ENCODE measurements around the gene COQ9. TPM values are rescaled to one million over a fixed set of nuclear protein-coding genes. Genes with fewer than 3 reads are reported as not detected.
"Not testable (repeated sequence)": the region's sequence is repeated elsewhere in the genome, so short reads cannot be mapped to it uniquely, and the experiment has no call there.

Gene COQ9
- total RNA-seq, 4 donors from 2014 or later: 113 to 154 (median 148) TPM

DNA sequence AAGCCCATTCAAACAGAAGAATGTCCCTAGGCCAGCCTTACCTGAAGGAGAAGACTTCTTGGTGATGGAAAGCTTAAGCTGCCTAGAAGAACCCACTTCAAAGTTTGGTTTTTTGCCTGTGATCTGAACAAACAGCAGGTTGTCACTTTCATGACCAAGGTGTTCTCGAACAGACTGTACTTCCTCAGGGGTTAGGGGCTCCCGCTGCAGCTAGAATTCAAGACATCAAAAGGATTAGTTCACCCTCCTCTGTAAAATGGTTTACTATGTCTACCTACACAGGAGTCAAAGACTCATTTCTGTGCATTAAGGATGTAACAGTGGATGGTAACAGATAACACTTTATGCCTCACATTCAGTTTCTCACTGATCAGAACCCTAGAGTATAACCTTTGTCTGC, 13.3 kb upstream of the COQ9 start:
- TF ChIP-seq EP300 (IDR thresholded peaks at IDR 0.05; ENCODE audit: low read depth) (no peak), POLR2A (IDR thresholded peaks at IDR 0.05) (no peak)

DNA sequence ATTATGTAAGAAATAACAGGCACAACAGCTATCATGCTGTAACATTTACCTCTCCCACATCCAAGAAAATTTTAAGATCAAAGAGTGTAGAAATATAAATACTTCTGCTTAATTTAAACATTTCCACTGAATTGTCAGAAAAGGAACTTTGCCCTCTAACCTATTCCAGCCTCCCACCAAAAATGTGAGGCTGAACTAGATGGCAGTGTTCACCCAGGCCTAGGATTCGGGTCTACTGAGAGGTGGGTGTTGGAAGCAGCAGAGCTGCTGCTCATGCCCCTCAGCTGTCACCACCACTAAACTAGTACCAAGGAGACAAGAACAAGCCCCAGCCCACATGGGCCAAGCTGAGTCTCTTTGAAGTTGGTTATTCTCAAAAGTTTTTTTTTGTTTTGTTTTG, 11.4 kb upstream of the COQ9 start:
- 93% methylated on average over 1 of the region's 1 CpG; no CpG with 5 or more reads in 1 of the 2 donors for WGBS, 2 donors (ENCODE audit: low coverage in 1 of 2)
- no peak overlapping the region for H3K27ac ChIP-seq
- no peak for DNase-seq
- intact Hi-C loops (cut with DNase I; ENCODE audit: low total_unique reads) (no loop called here), in situ Hi-C loops (cut with MboI; ENCODE audit: low pct_ligation_motif_present in 1 of 4, low pct_unique_long_range_greater_than_20kb in 1 of 4, low sequenced_read_pairs in 3 of 4) (no loop called here)
- TF ChIP-seq POLR2AphosphoS5 (IDR thresholded peaks at IDR 0.05) (no peak), POLR2A (IDR thresholded peaks at IDR 0.05) (no peak), EP300 (IDR thresholded peaks at IDR 0.05; ENCODE audit: low read depth) (no peak)
- TF ChIP-seq, protein P1, sequence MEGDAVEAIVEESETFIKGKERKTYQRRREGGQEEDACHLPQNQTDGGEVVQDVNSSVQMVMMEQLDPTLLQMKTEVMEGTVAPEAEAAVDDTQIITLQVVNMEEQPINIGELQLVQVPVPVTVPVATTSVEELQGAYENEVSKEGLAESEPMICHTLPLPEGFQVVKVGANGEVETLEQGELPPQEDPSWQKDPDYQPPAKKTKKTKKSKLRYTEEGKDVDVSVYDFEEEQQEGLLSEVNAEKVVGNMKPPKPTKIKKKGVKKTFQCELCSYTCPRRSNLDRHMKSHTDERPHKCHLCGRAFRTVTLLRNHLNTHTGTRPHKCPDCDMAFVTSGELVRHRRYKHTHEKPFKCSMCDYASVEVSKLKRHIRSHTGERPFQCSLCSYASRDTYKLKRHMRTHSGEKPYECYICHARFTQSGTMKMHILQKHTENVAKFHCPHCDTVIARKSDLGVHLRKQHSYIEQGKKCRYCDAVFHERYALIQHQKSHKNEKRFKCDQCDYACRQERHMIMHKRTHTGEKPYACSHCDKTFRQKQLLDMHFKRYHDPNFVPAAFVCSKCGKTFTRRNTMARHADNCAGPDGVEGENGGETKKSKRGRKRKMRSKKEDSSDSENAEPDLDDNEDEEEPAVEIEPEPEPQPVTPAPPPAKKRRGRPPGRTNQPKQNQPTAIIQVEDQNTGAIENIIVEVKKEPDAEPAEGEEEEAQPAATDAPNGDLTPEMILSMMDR (IDR thresholded peaks at IDR 0.05): no peak
- H3K27me3 ChIP-seq: no peaks in the 10 kb centered on the region
- no peak overlapping the region for H3K4me3 ChIP-seq
- peaks cover 0 to 78% (median 34%) of the 10 kb centered on the region in 4 donors for H3K36me3 ChIP-seq
- H3K9me3 ChIP-seq: no peaks in the 10 kb centered on the region
- H3K4me1 ChIP-seq: no peaks in the 10 kb centered on the region

More for the DNA sequence above, 13.3 kb upstream of the COQ9 start:
- DNase-seq: no peak
- 92% methylated on average over 2 of the region's 2 CpGs for WGBS, 2 donors (ENCODE audit: low coverage in 1 of 2)
- H3K9me3 ChIP-seq: no peaks in the 10 kb centered on the region
- in situ Hi-C loops (cut with MboI; ENCODE audit: low pct_ligation_motif_present in 1 of 4, low pct_unique_long_range_greater_than_20kb in 1 of 4, low sequenced_read_pairs in 3 of 4) (no loop called here), intact Hi-C loops (cut with DNase I; ENCODE audit: low total_unique reads) (no loop called here)
- peaks cover 0 to 71% (median 39%) of the 10 kb centered on the region in 4 donors for H3K36me3 ChIP-seq
- no peak overlapping the region for H3K4me3 ChIP-seq
- no peaks in the 10 kb centered on the region for H3K27me3 ChIP-seq
- H3K4me1 ChIP-seq: no peaks in the 10 kb centered on the region
- H3K27ac ChIP-seq: no peak overlapping the region

DNA sequence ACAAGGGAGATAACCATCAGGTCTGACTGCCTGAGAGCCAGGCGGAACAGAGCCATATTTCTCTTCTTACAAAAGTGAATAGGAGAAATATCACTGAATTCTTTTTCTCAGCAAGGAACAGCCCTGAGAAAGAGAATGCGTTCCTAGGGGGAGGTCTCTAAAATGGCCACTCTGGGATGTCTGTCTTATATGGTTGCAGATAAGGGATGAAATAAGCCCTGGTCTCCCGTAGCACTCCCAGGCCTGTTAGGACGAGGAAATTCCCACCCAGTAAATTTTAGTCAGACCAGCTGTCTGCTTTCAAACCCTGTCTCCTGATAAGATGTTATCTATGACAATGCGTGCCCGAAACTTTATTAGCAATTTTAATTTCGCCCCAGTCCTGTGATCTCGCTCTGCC, 7.3 kb upstream of the COQ9 start:
- in situ Hi-C loops (cut with MboI; ENCODE audit: low pct_ligation_motif_present in 1 of 4, low pct_unique_long_range_greater_than_20kb in 1 of 4, low sequenced_read_pairs in 3 of 4): not testable (repeated sequence)

GRCh38 chr16:57440551-57440950, 6.7 kb upstream of the COQ9 start:
- intact Hi-C loops (cut with DNase I; ENCODE audit: low total_unique reads); in situ Hi-C loops (cut with MboI; ENCODE audit: low pct_ligation_motif_present in 1 of 4, low pct_unique_long_range_greater_than_20kb in 1 of 4, low sequenced_read_pairs in 3 of 4); H3K4me1 ChIP-seq: not testable (repeated sequence)

More for the DNA sequence above, 7.3 kb upstream of the COQ9 start:
- 98 to 100% methylated on average over 2 to 8 of the region's 8 CpGs for WGBS, 2 donors (ENCODE audit: low coverage in 1 of 2)
- H3K27ac ChIP-seq; DNase-seq; H3K4me1 ChIP-seq; H3K9me3 ChIP-seq; intact Hi-C loops (cut with DNase I; ENCODE audit: low total_unique reads); H3K4me3 ChIP-seq; H3K27me3 ChIP-seq: not testable (repeated sequence)
- peaks cover 0 to 41% (median 14%) of the 10 kb centered on the region in 4 donors for H3K36me3 ChIP-seq

GRCh38 chr16:57444711-57445110, 2.6 kb upstream of the COQ9 start:
- H3K27me3 ChIP-seq: no peaks in the 10 kb centered on the region
- no peak overlapping the region for H3K4me3 ChIP-seq
- H3K27ac ChIP-seq: no peak overlapping the region
- peaks cover 3 to 25% (median 23%) of the 10 kb centered on the region in 4 donors for H3K4me1 ChIP-seq
- intact Hi-C loops (cut with DNase I; ENCODE audit: low total_unique reads): no loop called here
- H3K9me3 ChIP-seq: no peaks in the 10 kb centered on the region
- TF ChIP-seq POLR2AphosphoS5 (IDR thresholded peaks at IDR 0.05) (no peak), EP300 (IDR thresholded peaks at IDR 0.05; ENCODE audit: low read depth) (no peak), POLR2A (IDR thresholded peaks at IDR 0.05) (no peak)
- DNase-seq: no peak
- 84 to 95% methylated on average over 2 to 3 of the region's 3 CpGs for WGBS, 2 donors (ENCODE audit: low coverage in 1 of 2)
- H3K36me3 ChIP-seq: peaks cover 0 to 14% (median 2%) of the 10 kb centered on the region in 4 donors
- in situ Hi-C loops (cut with MboI; ENCODE audit: low pct_ligation_motif_present in 1 of 4, low pct_unique_long_range_greater_than_20kb in 1 of 4, low sequenced_read_pairs in 3 of 4): no loop called here

More at GRCh38 chr16:57440551-57440950, 6.7 kb upstream of the COQ9 start:
- peaks cover 0 to 36% (median 11%) of the 10 kb centered on the region in 4 donors for H3K36me3 ChIP-seq
- H3K27ac ChIP-seq, H3K4me3 ChIP-seq, DNase-seq, H3K9me3 ChIP-seq, H3K27me3 ChIP-seq: not testable (repeated sequence)
- WGBS, 2 donors (ENCODE audit: low coverage in 1 of 2): 91 to 98% methylated on average over 6 to 8 of the region's 8 CpGs

DNA sequence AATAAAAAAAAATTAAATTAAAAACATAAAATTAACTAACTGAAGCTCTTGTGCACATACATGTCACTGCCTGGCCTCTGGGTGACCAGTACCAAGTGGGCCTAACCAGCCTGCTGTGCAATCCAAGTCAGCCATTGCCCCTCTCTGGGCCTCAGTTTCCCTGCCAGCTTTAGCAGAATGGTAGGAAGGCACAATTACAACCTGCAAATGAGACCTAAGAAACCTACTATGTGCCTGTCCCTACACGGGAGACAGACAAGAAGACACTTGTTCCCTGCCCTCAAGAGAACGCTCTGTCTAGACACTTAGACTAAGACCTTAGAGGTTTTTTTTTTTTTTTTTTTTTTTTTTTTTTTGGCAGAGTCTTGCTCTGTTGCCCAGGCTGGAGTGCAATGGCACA, 1.8 kb upstream of the COQ9 start:
- DNase-seq: no peak
- TF ChIP-seq POLR2A (IDR thresholded peaks at IDR 0.05): no peak
- TF ChIP-seq, protein P1 (IDR thresholded peaks at IDR 0.05): no peak
- TF ChIP-seq EP300 (IDR thresholded peaks at IDR 0.05; ENCODE audit: low read depth): no peak
- TF ChIP-seq POLR2AphosphoS5 (IDR thresholded peaks at IDR 0.05): no peak
- 86 to 90% methylated on average over 2 of the region's 2 CpGs for WGBS, 2 donors (ENCODE audit: low coverage in 1 of 2)
- Histone ChIP-seq H3K4me3 (no peak overlapping the region), H3K27me3 (no peaks in the 10 kb centered on the region), H3K36me3 (peaks cover 0 to 6% (median 0%) of the 10 kb centered on the region in 4 donors), H3K4me1 (peaks cover 3 to 25% (median 23%) of the 10 kb centered on the region in 4 donors), H3K9me3 (no peaks in the 10 kb centered on the region), H3K27ac (no peak overlapping the region)
- intact Hi-C loops (cut with DNase I; ENCODE audit: low total_unique reads): no loop called here
- in situ Hi-C loops (cut with MboI; ENCODE audit: low pct_ligation_motif_present in 1 of 4, low pct_unique_long_range_greater_than_20kb in 1 of 4, low sequenced_read_pairs in 3 of 4): no loop called here

Measured in transverse colon (tissue), 4 donors.